HEK293 (cell line): ENCODE data around the gene TMEM138.

Experiments
- KLF1 ChIP-seq: fragments of 450-650 bp; formaldehyde crosslinking; IDR thresholded peaks from 2 replicates; pipeline ENCODE4 v1.5.1; 2016; ENCODE audit warnings: missing biosample characterization, missing genetic modification characterization
- ZNF23 ChIP-seq: fragments of 450-650 bp; formaldehyde crosslinking; IDR thresholded peaks from 2 replicates; pipeline ENCODE4 v1.5.1; 2016; ENCODE audit warnings: missing biosample characterization, missing genetic modification characterization, borderline replicate concordance
- ZNF664 ChIP-seq: fragments of 450-650 bp; formaldehyde crosslinking; IDR thresholded peaks from 2 replicates; pipeline ENCODE4 v1.5.1; 2016; ENCODE audit warnings: missing biosample characterization, missing genetic modification characterization
- ZNF76 ChIP-seq: fragments of 450-650 bp; formaldehyde crosslinking; IDR thresholded peaks from 2 replicates; pipeline ENCODE4; 2016; ENCODE audit warnings: low read depth, missing biosample characterization, missing genetic modification characterization, borderline replicate concordance
- TF ChIP-seq, protein P1 (sequence below): sonication (generic); formaldehyde crosslinking; IDR thresholded peaks from 2 replicates; pipeline ENCODE4 v1.8.1; 2022; ENCODE audit warnings: mild to moderate bottlenecking, moderate library complexity, missing genetic modification reagents

- TF ChIP-seq ZNF664 (tag by site-specific recombination) = no peak
- TF ChIP-seq ZNF76 (tag by site-specific recombination) = no peak
- no peak for TF ChIP-seq ZNF23 (tag by site-specific recombination)
- TF ChIP-seq, protein P1, sequence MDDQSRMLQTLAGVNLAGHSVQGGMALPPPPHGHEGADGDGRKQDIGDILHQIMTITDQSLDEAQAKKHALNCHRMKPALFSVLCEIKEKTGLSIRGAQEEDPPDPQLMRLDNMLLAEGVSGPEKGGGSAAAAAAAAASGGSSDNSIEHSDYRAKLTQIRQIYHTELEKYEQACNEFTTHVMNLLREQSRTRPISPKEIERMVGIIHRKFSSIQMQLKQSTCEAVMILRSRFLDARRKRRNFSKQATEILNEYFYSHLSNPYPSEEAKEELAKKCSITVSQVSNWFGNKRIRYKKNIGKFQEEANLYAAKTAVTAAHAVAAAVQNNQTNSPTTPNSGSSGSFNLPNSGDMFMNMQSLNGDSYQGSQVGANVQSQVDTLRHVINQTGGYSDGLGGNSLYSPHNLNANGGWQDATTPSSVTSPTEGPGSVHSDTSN = no peak
- TF ChIP-seq KLF1 (tag by site-specific recombination) = no peak
These were observed 8.0 kb upstream of the TMEM138 start for GRCh38 chr11:61354208-61354607.
